ENCODE results near the gene TBC1D9.

DNA sequence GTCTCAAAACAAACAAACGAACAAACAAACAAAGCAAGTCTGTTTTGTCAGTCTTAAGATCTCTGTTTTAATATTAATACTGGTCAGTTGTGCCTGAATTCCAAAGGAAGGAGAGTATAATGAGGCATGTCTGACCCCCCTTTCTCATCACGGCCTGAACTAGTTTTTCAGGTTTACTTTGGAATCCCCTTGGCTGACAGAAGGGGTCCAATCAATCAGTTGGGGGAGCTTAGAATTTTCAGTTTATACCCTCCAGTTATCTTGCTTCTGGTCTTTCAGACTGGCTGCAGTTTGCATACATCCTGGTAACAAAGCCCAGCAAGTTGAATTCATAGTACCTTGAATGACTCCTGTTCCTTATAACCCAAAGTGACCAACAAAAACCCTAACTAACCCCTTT, 41.1 kb downstream of the TBC1D9 start:
- TF ChIP-seq USF2 (IDR thresholded peaks at IDR 0.05; ENCODE audit: borderline replicate concordance, low read depth, low read length) (no peak), POLR2AphosphoS5 (IDR thresholded peaks at IDR 0.05; ENCODE audit: low read depth, low read length) (no peak), CTCF (IDR thresholded peaks at IDR 0.05) (no peak), ELF1 (IDR thresholded peaks at IDR 0.05) (no peak), MXI1 (IDR thresholded peaks at IDR 0.05; ENCODE audit: low read depth, low read length) (no peak), CHD2 (IDR thresholded peaks at IDR 0.05; ENCODE audit: low read length, partially characterized antibody) (no peak), FOXM1 (IDR thresholded peaks at IDR 0.05; ENCODE audit: low read depth) (no peak), SMC3 (IDR thresholded peaks at IDR 0.05; ENCODE audit: low read depth, low read length) (no peak)

Measured in SK-N-SH (cell line).